HepG2 (cell line): ENCODE data around the gene SRCIN1. TPM values are rescaled to one million over a fixed set of nuclear protein-coding genes. Genes with fewer than 3 reads are reported as not detected.
A peak's percentile ranks its signal among the peaks of the same experiment; 100 is the strongest.

Experiments used
- AHR ChIP-seq: IDR thresholded peaks from 2 replicates; pipeline ENCODE4 v1.6.1; 2018; ENCODE audit warnings: missing genetic modification reagents, missing compliant biosample characterization
- HNF4G ChIP-seq, 2 experiments: sonication (generic) in 1 of 2; formaldehyde crosslinking in 1 of 2; IDR thresholded peaks; 2 replicates each; pipeline versions ENCODE4 v1.4.0 to v1.6.1; 2011 to 2020; ENCODE audit warnings: borderline replicate concordance in 2 of 2, low read depth in 2 of 2, mild to moderate bottlenecking in 2 of 2, low read length in 1 of 2, missing genetic modification reagents in 1 of 2, moderate library complexity in 1 of 2
- JDP2 ChIP-seq: sonication (generic); formaldehyde crosslinking; IDR thresholded peaks from 2 replicates; pipeline ENCODE4 v1.8.1; 2022; ENCODE audit warnings: missing genetic modification reagents, borderline replicate concordance
- MEIS2 ChIP-seq: sonication (generic); formaldehyde crosslinking; IDR thresholded peaks from 2 replicates; pipeline ENCODE4 v1.9.0; 2021; ENCODE audit warnings: mild to moderate bottlenecking, missing genetic modification reagents
- MIER2 ChIP-seq: IDR thresholded peaks from 2 replicates; pipeline ENCODE4 v1.6.1; 2016; ENCODE audit warnings: missing biosample characterization, missing genetic modification reagents
- NCOR1 ChIP-seq: fragments of 200-600 bp; sonication (generic); IDR thresholded peaks from 2 replicates; pipeline ENCODE4 v1.7.0; 2017; ENCODE audit warnings: antibody characterized with exemption, low read length, borderline replicate concordance
- PHF8 ChIP-seq: sonication (generic); formaldehyde crosslinking; IDR thresholded peaks from 2 replicates; pipeline ENCODE4 v1.5.0; 2020; ENCODE audit warnings: missing genetic modification reagents
- PREB ChIP-seq: sonication (generic); formaldehyde crosslinking; IDR thresholded peaks from 2 replicates; pipeline ENCODE4 v1.4.0; 2020; ENCODE audit warnings: missing genetic modification reagents
- SMC3 ChIP-seq: IDR thresholded peaks from 2 replicates; pipeline ENCODE4 v1.6.1; 2011; ENCODE audit warnings: low read length, improper control_type of control experiment
- TFE3 ChIP-seq: IDR thresholded peaks from 2 replicates; pipeline ENCODE4 v1.6.1; 2016
- ZNF616 ChIP-seq: sonication (generic); formaldehyde crosslinking; IDR thresholded peaks from 2 replicates; pipeline ENCODE4 v1.5.0; 2020; ENCODE audit warnings: low read depth, mild to moderate bottlenecking, missing genetic modification reagents
- ZNF674 ChIP-seq: sonication (generic); formaldehyde crosslinking; IDR thresholded peaks from 2 replicates; pipeline ENCODE4 v1.5.0; 2020; ENCODE audit warnings: low read depth, mild to moderate bottlenecking, missing genetic modification reagents
- ZNF724P ChIP-seq: sonication (generic); formaldehyde crosslinking; IDR thresholded peaks from 2 replicates; pipeline ENCODE4 v1.8.0; 2022; ENCODE audit warnings: missing genetic modification reagents, borderline replicate concordance
- ZNF782 ChIP-seq: sonication (generic); formaldehyde crosslinking; IDR thresholded peaks from 2 replicates; pipeline ENCODE4 v1.4.0; 2020; ENCODE audit warnings: missing genetic modification reagents, mild to moderate bottlenecking, borderline replicate concordance
- ZNF816 ChIP-seq: sonication (generic); formaldehyde crosslinking; IDR thresholded peaks from 2 replicates; pipeline ENCODE4 v1.8.0; 2022; ENCODE audit warnings: missing genetic modification reagents, mild to moderate bottlenecking, borderline replicate concordance
- ZNF879 ChIP-seq: sonication (generic); formaldehyde crosslinking; IDR thresholded peaks from 2 replicates; pipeline ENCODE4 v1.8.1; 2023; ENCODE audit warnings: missing genetic modification reagents
- ZSCAN25 ChIP-seq: sonication (generic); formaldehyde crosslinking; IDR thresholded peaks from 2 replicates; pipeline ENCODE4 v1.8.0; 2022; ENCODE audit warnings: mild to moderate bottlenecking, missing genetic modification reagents
- ZSCAN29 ChIP-seq: sonication (generic); formaldehyde crosslinking; conservative IDR thresholded peaks from 2 replicates; pipeline ENCODE4 v1.4.0; 2020; ENCODE audit warnings: mild to moderate bottlenecking, missing genetic modification reagents
- polyA plus RNA-seq, 8 experiments: library from polyadenylated mRNA; depleted of rRNA in 3 of 8; stranded (reverse) in 7 of 8; unstranded in 1 of 8; fragments of >200 nt; fragmentation: Illumina TruSeq in 4 of 8; extraction: Trizol in 4 of 8; gene quantifications; 2 replicates each; pipeline versions ENCODE4 v1.2.1 to v1.2.3, GENCODE V29; 2011 to 2016; ENCODE audit warnings: low read depth in 4 of 8, missing spikeins in 1 of 8, mixed read lengths in 1 of 8; ENCODE audit not compliant: insufficient read depth in 1 of 8
- total RNA-seq, 5 experiments: library from RNA; depleted of rRNA; stranded (reverse); fragments of >200 nt; fragmentation: Illumina TruSeq; extraction: Trizol; gene quantifications; 2 replicates each; pipeline ENCODE4 v1.2.3, GENCODE V29; 2016; ENCODE audit warnings: low read depth in 1 of 5
- TF ChIP-seq, protein P1 (sequence below): sonication (generic); formaldehyde crosslinking; IDR thresholded peaks from 2 replicates; pipeline ENCODE4 v1.4.0; 2020; ENCODE audit warnings: missing genetic modification reagents, borderline replicate concordance
- TF ChIP-seq, protein P2 (sequence below): IDR thresholded peaks from 2 replicates; pipeline ENCODE4 v1.6.1; 2016; ENCODE audit warnings: missing genetic modification reagents, missing compliant biosample characterization

SRCIN1 gene
- total and polyA plus RNA-seq, 2 of the 13 experiments (the other 11 are each of a cell fraction or from before 2014, with no cell fraction given), result 1.2 to 9.6 TPM

DNA sequence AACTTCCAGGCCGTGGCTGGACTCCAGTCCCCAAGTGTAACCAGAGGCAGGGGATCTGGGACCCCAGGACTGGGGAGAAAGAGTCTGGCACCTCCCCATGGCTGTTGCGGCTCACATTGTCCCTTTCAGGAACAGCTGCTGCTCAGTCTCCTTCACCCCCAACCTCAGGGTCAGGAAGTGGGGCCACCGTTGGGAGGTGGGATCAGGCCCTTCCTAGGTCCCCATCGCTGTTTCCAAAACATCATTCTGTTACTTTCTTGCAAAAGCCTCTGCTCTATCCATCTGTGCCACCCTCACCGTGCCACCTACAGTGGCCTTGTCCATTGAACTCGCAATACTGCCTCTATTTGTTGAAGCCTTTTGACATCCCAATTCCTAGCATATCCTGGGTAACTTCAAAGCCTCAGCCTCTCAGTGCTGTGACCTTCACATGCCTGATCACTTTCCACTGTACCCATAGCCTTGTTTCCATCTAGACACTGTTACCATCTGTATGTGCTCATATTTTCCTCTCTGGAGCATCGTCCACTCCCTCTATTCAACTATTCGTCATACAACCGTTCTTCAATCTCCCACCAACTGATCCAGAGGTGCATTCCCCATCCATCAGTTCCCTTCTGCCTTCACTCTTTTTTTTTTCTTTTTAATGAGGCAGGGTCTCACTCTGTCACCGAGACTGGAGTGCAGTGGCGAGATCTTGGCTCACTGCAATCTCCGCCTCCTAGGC lies 15.0 kb upstream of the SRCIN1 start (continued):
- TF ChIP-seq, protein P1, sequence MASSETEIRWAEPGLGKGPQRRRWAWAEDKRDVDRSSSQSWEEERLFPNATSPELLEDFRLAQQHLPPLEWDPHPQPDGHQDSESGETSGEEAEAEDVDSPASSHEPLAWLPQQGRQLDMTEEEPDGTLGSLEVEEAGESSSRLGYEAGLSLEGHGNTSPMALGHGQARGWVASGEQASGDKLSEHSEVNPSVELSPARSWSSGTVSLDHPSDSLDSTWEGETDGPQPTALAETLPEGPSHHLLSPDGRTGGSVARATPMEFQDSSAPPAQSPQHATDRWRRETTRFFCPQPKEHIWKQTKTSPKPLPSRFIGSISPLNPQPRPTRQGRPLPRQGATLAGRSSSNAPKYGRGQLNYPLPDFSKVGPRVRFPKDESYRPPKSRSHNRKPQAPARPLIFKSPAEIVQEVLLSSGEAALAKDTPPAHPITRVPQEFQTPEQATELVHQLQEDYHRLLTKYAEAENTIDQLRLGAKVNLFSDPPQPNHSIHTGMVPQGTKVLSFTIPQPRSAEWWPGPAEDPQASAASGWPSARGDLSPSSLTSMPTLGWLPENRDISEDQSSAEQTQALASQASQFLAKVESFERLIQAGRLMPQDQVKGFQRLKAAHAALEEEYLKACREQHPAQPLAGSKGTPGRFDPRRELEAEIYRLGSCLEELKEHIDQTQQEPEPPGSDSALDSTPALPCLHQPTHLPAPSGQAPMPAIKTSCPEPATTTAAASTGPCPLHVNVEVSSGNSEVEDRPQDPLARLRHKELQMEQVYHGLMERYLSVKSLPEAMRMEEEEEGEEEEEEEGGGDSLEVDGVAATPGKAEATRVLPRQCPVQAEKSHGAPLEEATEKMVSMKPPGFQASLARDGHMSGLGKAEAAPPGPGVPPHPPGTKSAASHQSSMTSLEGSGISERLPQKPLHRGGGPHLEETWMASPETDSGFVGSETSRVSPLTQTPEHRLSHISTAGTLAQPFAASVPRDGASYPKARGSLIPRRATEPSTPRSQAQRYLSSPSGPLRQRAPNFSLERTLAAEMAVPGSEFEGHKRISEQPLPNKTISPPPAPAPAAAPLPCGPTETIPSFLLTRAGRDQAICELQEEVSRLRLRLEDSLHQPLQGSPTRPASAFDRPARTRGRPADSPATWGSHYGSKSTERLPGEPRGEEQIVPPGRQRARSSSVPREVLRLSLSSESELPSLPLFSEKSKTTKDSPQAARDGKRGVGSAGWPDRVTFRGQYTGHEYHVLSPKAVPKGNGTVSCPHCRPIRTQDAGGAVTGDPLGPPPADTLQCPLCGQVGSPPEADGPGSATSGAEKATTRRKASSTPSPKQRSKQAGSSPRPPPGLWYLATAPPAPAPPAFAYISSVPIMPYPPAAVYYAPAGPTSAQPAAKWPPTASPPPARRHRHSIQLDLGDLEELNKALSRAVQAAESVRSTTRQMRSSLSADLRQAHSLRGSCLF (CRISPR knock-in tag), result no peak
- TF ChIP-seq HNF4G (IDR thresholded peaks at IDR 0.05; ENCODE audit: borderline replicate concordance, low read depth, low read length) (peak; percentile 97), HNF4G (CRISPR knock-in tag; IDR thresholded peaks at IDR 0.05; ENCODE audit: borderline replicate concordance, low read depth) (peak; percentile 88), ZNF616 (CRISPR knock-in tag) (no peak), ZNF674 (CRISPR knock-in tag) (no peak), PREB (CRISPR knock-in tag) (no peak), AHR (CRISPR knock-in tag) (peak; percentile 38; the same call in 1 of the 2 replicates), MEIS2 (peak; percentile 85), ZSCAN25 (peak; percentile 67; the same call in 1 of the 2 replicates), ZNF816 (CRISPR knock-in tag) (no peak), PHF8 (no peak), NCOR1 (peak; percentile 82; the same call in 1 of the 2 replicates), ZNF782 (CRISPR knock-in tag) (no peak), ZNF879 (no peak), MIER2 (CRISPR knock-in tag) (peak; percentile 83), SMC3 (peak; percentile 69), ZSCAN29 (CRISPR knock-in tag) (no peak), ZNF724P (CRISPR knock-in tag) (no peak), JDP2 (CRISPR knock-in tag) (no peak; the same call in 1 of the 2 replicates), TFE3 (CRISPR knock-in tag) (peak; percentile 89)
- TF ChIP-seq, protein P2, sequence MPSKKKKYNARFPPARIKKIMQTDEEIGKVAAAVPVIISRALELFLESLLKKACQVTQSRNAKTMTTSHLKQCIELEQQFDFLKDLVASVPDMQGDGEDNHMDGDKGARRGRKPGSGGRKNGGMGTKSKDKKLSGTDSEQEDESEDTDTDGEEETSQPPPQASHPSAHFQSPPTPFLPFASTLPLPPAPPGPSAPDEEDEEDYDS (CRISPR knock-in tag), result peak; percentile 88
